Measurements from ENCODE around the gene RASSF8.

Gene RASSF8

DNA sequence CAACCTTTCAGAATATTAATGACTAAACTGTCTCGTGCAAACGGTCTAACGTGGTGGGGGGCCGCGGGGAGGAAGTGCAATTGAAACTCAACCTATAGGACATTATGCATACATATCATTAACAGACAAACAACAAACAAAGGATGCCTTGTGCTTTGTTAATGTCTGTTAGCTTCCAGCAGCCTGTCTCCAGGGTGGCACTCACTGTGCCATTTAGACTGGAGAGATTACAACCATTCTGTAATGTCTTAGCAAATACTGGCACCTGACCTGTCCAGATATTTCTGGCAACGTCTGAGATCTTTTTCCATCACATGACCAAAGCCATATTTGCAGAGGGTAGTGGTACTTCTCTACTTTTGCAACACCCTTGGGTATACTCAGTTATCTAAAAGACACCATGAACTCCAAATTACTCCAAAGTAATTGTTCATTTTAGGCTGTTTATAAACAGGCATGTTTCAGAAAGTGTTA lies 154.7 kb downstream of the RASSF8 start:
- no peak for TF ChIP-seq CTCF (IDR thresholded peaks at IDR 0.05; ENCODE audit: extremely low read depth, insufficient read depth, missing control alignments)
- DNase-seq (ENCODE audit: low spot score) = no peak
- in situ Hi-C loops (cut with MboI; ENCODE audit: low pct_unique_long_range_greater_than_20kb, low sequenced_read_pairs, unreplicated experiment) = no loop called here

- DNase-seq (ENCODE audit: low spot score) = peak; percentile 88
- in situ Hi-C loops (cut with MboI; ENCODE audit: low pct_unique_long_range_greater_than_20kb, low sequenced_read_pairs, unreplicated experiment) = no loop called here
- no peak for TF ChIP-seq CTCF (IDR thresholded peaks at IDR 0.05; ENCODE audit: extremely low read depth, insufficient read depth, missing control alignments)
Measured at GRCh38 chr12:26113853-26114719, 155.6 kb downstream of the RASSF8 start.

DNA sequence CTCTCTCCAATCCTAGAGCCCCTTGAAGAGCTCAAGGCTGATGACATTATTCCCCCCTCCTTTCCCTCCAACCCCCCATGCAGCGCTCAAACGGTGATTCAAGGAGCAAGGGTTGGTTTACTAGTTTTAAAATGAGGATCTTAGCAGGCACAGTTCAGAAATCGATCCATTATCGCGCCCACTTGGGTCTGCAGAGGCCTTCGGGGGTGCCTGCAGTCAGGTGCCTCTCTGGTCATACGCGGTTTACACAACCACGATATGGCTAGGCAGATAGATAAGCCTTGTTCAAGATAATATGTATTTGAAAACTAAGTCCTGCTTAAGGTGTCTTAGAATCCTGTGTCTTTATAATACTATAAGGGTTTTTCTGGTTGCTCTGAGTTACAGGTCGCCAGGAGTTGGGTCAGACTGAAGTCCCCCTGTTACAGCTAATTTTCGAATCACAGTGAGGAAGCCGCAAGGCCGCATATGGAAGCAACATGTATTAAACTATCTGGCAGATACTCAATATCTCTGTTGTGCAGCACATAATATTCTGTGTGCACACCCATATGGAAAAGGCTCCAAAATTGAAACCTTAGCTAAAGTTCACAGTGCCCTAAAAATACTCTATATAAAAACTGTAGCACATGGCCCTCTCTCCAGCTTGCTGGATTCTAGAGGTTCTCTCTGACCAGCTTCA lies 156.4 kb downstream of the RASSF8 start:
- DNase-seq (ENCODE audit: low spot score) = no peak
- TF ChIP-seq CTCF (IDR thresholded peaks at IDR 0.05; ENCODE audit: extremely low read depth, insufficient read depth, missing control alignments) = no peak
- in situ Hi-C loops (cut with MboI; ENCODE audit: low pct_unique_long_range_greater_than_20kb, low sequenced_read_pairs, unreplicated experiment) = no loop called here

- in situ Hi-C loops (cut with MboI; ENCODE audit: low pct_unique_long_range_greater_than_20kb, low sequenced_read_pairs, unreplicated experiment) = no loop called here
- no peak for DNase-seq (ENCODE audit: low spot score)
- TF ChIP-seq CTCF (IDR thresholded peaks at IDR 0.05; ENCODE audit: extremely low read depth, insufficient read depth, missing control alignments) = no peak
Measured at GRCh38 chr12:26116829-26117715, 158.6 kb downstream of the RASSF8 start.

GRCh38 chr12:26118308-26118707 lies 159.8 kb downstream of the RASSF8 start:
- no peak for TF ChIP-seq CTCF (IDR thresholded peaks at IDR 0.05; ENCODE audit: extremely low read depth, insufficient read depth, missing control alignments)
- in situ Hi-C loops (cut with MboI; ENCODE audit: low pct_unique_long_range_greater_than_20kb, low sequenced_read_pairs, unreplicated experiment) = no loop called here
- DNase-seq (ENCODE audit: low spot score) = no peak

DNA sequence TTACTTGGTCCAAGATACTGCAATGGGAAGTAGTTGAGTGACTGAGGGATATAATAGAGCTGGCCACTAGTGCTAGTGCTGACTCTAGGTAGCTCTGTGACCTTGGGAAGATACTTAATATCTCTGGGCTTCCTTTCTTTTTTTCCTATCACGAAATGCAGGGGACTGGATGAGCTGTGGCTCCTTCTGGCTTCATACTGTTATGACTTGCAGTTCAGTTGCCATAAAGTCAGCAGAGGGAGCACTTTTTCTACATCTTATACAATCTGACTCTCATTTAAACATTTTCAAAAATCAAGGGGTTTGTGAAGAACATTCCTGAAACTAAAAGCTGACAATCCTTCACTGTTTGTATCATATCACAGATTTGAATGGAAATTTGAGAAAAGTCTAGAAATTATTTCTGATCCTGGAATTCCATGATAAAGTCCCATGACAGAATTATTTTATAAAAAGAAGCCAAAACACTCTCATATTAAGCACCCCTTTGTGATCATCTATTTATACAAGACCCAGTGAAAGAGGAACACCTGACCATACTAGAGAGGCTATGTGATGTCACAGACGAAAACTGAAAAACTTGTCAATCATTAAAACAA lies 161.0 kb downstream of the RASSF8 start:
- TF ChIP-seq CTCF (IDR thresholded peaks at IDR 0.05; ENCODE audit: extremely low read depth, insufficient read depth, missing control alignments) = peak; percentile 60
- DNase-seq (ENCODE audit: low spot score) = peak; percentile 58
- in situ Hi-C loops (cut with MboI; ENCODE audit: low pct_unique_long_range_greater_than_20kb, low sequenced_read_pairs, unreplicated experiment) = no loop called here

All from GM13977 (cell line).